Endothelial cell of umbilical vein (primary cell): ENCODE data around the gene DALRD3. TPM values are rescaled to one million over a fixed set of nuclear protein-coding genes. Genes with fewer than 3 reads are reported as not detected.
A peak's percentile ranks its signal among the peaks of the same experiment; 100 is the strongest.

Experiments
- BruUV-seq: library from RNA; stranded (reverse); fragments of 400-500 nt; replicated peaks from 2 replicates; lab custom pipeline; 2021; lab: Mats Ljungman, UMichigan
- CTCF ChIA-PET: fragments of 300-600, 350-600 bp; sonication (Branson Sonifier 250); formaldehyde crosslinking; loops from one replicate; lab custom pipeline; 2021; ENCODE audit warnings: antibody characterized with exemption, inconsistent platforms; lab: Charles Lee
- POLR2A ChIA-PET: fragments of 300-600, 350-600 bp; sonication (Branson Sonifier 250); formaldehyde crosslinking; loops from one replicate; lab custom pipeline; 2021; ENCODE audit warnings: antibody characterized with exemption, inconsistent platforms; lab: Charles Lee
- DNase-seq: peaks from one replicate; pipeline ENCODE4 v3.0.0-alpha.2; 2011; ENCODE audit warnings: low read depth, low spot score
- FAIRE-seq: peaks from 2 replicates; lab custom pipeline; 2011; peaks lifted over from hg19 to GRCh38; lab: Jason Lieb, UNC
- H2AFZ ChIP-seq: 2 replicates; pipeline ENCODE4 v1.6.0; 2012; ENCODE audit warnings: low read depth, low read length, control low read depth, inconsistent platforms
- H3K27ac ChIP-seq: 2 replicates; pipeline ENCODE4 v1.5.1; 2011; ENCODE audit warnings: low read depth, mild to moderate bottlenecking, control low read depth, low read length, moderate library complexity; ENCODE audit not compliant: insufficient read depth
- H3K27me3 ChIP-seq, 2 experiments: 2 replicates each; pipeline versions ENCODE4 v1.6.0 to v1.6.1; 2011; ENCODE audit warnings: low read length in 2 of 2, mixed read lengths in 1 of 2; ENCODE audit not compliant: control insufficient read depth in 2 of 2, insufficient read depth in 2 of 2
- H3K36me3 ChIP-seq, 2 experiments: 2 replicates in 1 of 2; 3 replicates in 1 of 2; pipeline ENCODE4 v1.5.1; 2011; ENCODE audit warnings: low read length in 2 of 2, mild to moderate bottlenecking in 1 of 2, moderate library complexity in 1 of 2; ENCODE audit not compliant: control insufficient read depth in 2 of 2, insufficient read depth in 2 of 2; ENCODE audit errors: extremely low read depth in 1 of 2
- H3K4me1 ChIP-seq: 3 replicates; pipeline ENCODE4 v1.5.1; 2011; ENCODE audit warnings: mild to moderate bottlenecking, low read length; ENCODE audit not compliant: control insufficient read depth, insufficient read depth; ENCODE audit errors: extremely low read depth
- H3K4me2 ChIP-seq: 2 replicates; pipeline ENCODE4 v1.6.1; 2011; ENCODE audit warnings: low read length, control low read depth, mixed read lengths; ENCODE audit not compliant: insufficient read depth
- H3K4me3 ChIP-seq, 3 experiments: fragments of 200-600 bp in 1 of 3; sonication (generic), shearing (Covaris generic) in 1 of 3; replicated peaks in 1 of 3; 2 replicates each; pipeline ENCODE4 v1.5.1; 2011 to 2016; ENCODE audit warnings: control low read depth in 3 of 3, low read length in 3 of 3, mild to moderate bottlenecking in 2 of 3, inconsistent platforms in 1 of 3, low read depth in 1 of 3, moderate library complexity in 1 of 3; ENCODE audit not compliant: insufficient read depth in 1 of 3
- H3K79me2 ChIP-seq: 2 replicates; pipeline ENCODE4 v1.6.0; 2012; ENCODE audit warnings: low read length, inconsistent platforms; ENCODE audit not compliant: control insufficient read depth, insufficient read depth
- H3K9ac ChIP-seq: replicated peaks from 2 replicates; pipeline ENCODE3; 2011; ENCODE audit warnings: low read length, control low read depth; ENCODE audit not compliant: insufficient read depth; ENCODE audit errors: extremely low read depth
- H3K9me1 ChIP-seq: replicated peaks from 3 replicates; pipeline ENCODE4 v1.6.0; 2011; ENCODE audit warnings: mild to moderate bottlenecking, low read length; ENCODE audit not compliant: control insufficient read depth, insufficient read depth; ENCODE audit errors: extremely low read depth
- H3K9me3 ChIP-seq: replicated peaks from 2 replicates; pipeline ENCODE4 v1.5.1; 2012; ENCODE audit warnings: low read length, inconsistent platforms; ENCODE audit not compliant: control insufficient read depth, insufficient read depth
- H4K20me1 ChIP-seq: replicated peaks from 2 replicates; pipeline ENCODE3; 2011; ENCODE audit warnings: mild to moderate bottlenecking, low read length; ENCODE audit not compliant: control insufficient read depth, insufficient read depth; ENCODE audit errors: extremely low read depth
- EZH2 ChIP-seq: IDR thresholded peaks from 2 replicates; pipeline ENCODE4 v1.6.1; 2012; ENCODE audit warnings: borderline replicate concordance, low read depth, mild to moderate bottlenecking, moderate library complexity, low read length, inconsistent platforms; ENCODE audit not compliant: severe bottlenecking
- FOS ChIP-seq: IDR thresholded peaks from 2 replicates; pipeline ENCODE4 v1.6.1; 2011; ENCODE audit warnings: mild to moderate bottlenecking, low read length, moderate library complexity, borderline replicate concordance; ENCODE audit not compliant: insufficient read depth
- GATA2 ChIP-seq: IDR thresholded peaks from 2 replicates; pipeline ENCODE4 v1.7.0; 2011; ENCODE audit warnings: low read depth, mild to moderate bottlenecking, moderate library complexity, mixed read lengths, low read length; ENCODE audit not compliant: insufficient read length, insufficient read depth
- JUN ChIP-seq: IDR thresholded peaks from 2 replicates; pipeline ENCODE4 v1.6.1; 2011; ENCODE audit warnings: borderline replicate concordance, low read depth; ENCODE audit not compliant: insufficient read length, insufficient read depth
- MYC ChIP-seq: IDR thresholded peaks from one replicate; pipeline ENCODE4 v1.6.1; 2011; ENCODE audit warnings: mild to moderate bottlenecking, low read depth, low read length
- POLR2A ChIP-seq: IDR thresholded peaks from 2 replicates; pipeline ENCODE4 v1.6.1; 2012; ENCODE audit warnings: low read depth, mild to moderate bottlenecking, control low read depth, low read length
- POLR2AphosphoS5 ChIP-seq: IDR thresholded peaks from 2 replicates; pipeline ENCODE4 v1.6.1; 2012; ENCODE audit warnings: low read depth, mild to moderate bottlenecking, control low read depth, low read length, moderate library complexity; ENCODE audit not compliant: insufficient read depth
- dilution Hi-C: fragments of 300-500 bp; cut with MboI; formaldehyde crosslinking; loops from one replicate; pipeline ENCODE4 v1.15.0; 2019; ENCODE audit warnings: low sequenced_read_pairs; ENCODE audit not compliant: extremely low pct_ligation_motif_present
- intact Hi-C: fragments of 100-400 bp; cut with micrococcal nuclease; formaldehyde crosslinking; loops from one replicate; pipeline ENCODE4 v1.10.0; 2022
- polyA plus RNA-seq, 4 experiments: library from polyadenylated mRNA; depleted of rRNA in 3 of 4; stranded (reverse) in 3 of 4; unstranded in 1 of 4; fragments of >200 nt; gene quantifications; 2 replicates each; pipeline versions ENCODE4 v1.2.1 to v1.2.3, GENCODE V29; 2011 to 2012; ENCODE audit warnings: missing spikeins in 1 of 4
- total RNA-seq: library from RNA; stranded (reverse); gene quantifications from 2 replicates; pipeline ENCODE4 v1.2.3, GENCODE V29; 2021
- TF ChIP-seq, protein P1 (sequence below), 2 donors: IDR thresholded peaks; 1 replicate in 1 of 2; 2 replicates in 1 of 2; pipeline ENCODE4 v1.5.1; 2011; ENCODE audit warnings: low read length in 2 of 2, mild to moderate bottlenecking in 2 of 2, moderate library complexity in 2 of 2, control low read depth in 1 of 2, inconsistent platforms in 1 of 2, low read depth in 1 of 2; ENCODE audit not compliant: insufficient read depth in 1 of 2; ENCODE audit errors: extremely low read depth in 1 of 2
- TF ChIP-seq, protein P2 (sequence below): IDR thresholded peaks from 2 replicates; pipeline ENCODE4 v1.6.1; 2011; ENCODE audit not compliant: insufficient read depth, insufficient read length

The DALRD3 gene
- total and polyA plus RNA-seq, 2 donors (not counting 3 experiments of a cell fraction or from before 2014, with no cell fraction given): 22.7 to 60.8 TPM

GRCh38 chr3:49006408-49007067 is 11.8 kb downstream of the DALRD3 start:
- TSS peak; percentile 87 for BruUV-seq
- Histone ChIP-seq H3K27me3 (no peaks in the 10 kb centered on the region), H3K4me1 (peaks cover 15% of the 10 kb centered on the region), H3K27ac (peak overlapping the region; percentile 57), H3K9me1 (no peaks in the 10 kb centered on the region), H3K9ac (peak overlapping the region; percentile 96), H2AFZ (peak overlapping the region; percentile 72), H3K9me3 (no peaks in the 10 kb centered on the region), H3K36me3 (peaks cover 0 to 3% of the 10 kb centered on the region in 2 experiments), H4K20me1 (no peaks in the 10 kb centered on the region), H3K4me2 (peak overlapping the region; percentile 71), H3K4me3 (peak overlapping the region; percentile 33 to 93 (median 46)), H3K79me2 (peaks cover 21% of the 10 kb centered on the region)
- dilution Hi-C loops: no loop called here
- TF ChIP-seq GATA2 (no peak), POLR2A (peak; percentile 18)
- DNase-seq: peak; percentile 51
- CTCF ChIA-PET: interaction anchor here (0.9 to 12.8 kb wide), 10 partner anchors 10 to 443 kb away, joined by 3 to 254 read pairs (median 8); partner anchors contain the start of genes DALRD3, IMPDH2, NDUFAF3 and P4HTM
- intact Hi-C loops: loop anchor here (1.0 kb wide), 3 partner anchors 15 to 23 kb away; partner anchors contain the start of gene IMPDH2
- POLR2A ChIA-PET: interaction anchor here (0.6 to 3.7 kb wide), 9 partner anchors 10 to 127 kb away, joined by 4 to 40 read pairs (median 10); partner anchors contain the start of genes DALRD3, IMPDH2, NDUFAF3 and P4HTM
- peak; percentile 44 for FAIRE-seq

GRCh38 chr3:49005998-49006397 is 12.4 kb downstream of the DALRD3 start:
- peak overlapping the region; percentile 96 for H3K9ac ChIP-seq
- peaks cover 18% of the 10 kb centered on the region for H3K79me2 ChIP-seq
- H3K9me3 ChIP-seq: no peaks in the 10 kb centered on the region
- peaks cover 15% of the 10 kb centered on the region for H3K4me1 ChIP-seq
- no peaks in the 10 kb centered on the region for H4K20me1 ChIP-seq
- H2AFZ ChIP-seq: peak overlapping the region; percentile 72
- DNase-seq (no peak), FAIRE-seq (no peak)
- dilution Hi-C loops (no loop called here), intact Hi-C loops (no loop called here)
- H3K4me2 ChIP-seq: peak overlapping the region; percentile 71
- no peaks in the 10 kb centered on the region for H3K27me3 ChIP-seq
- BruUV-seq: no TSS peak
- H3K36me3 ChIP-seq: no peaks in the 10 kb centered on the region
- H3K9me1 ChIP-seq: no peaks in the 10 kb centered on the region
- TF ChIP-seq, protein P1, sequence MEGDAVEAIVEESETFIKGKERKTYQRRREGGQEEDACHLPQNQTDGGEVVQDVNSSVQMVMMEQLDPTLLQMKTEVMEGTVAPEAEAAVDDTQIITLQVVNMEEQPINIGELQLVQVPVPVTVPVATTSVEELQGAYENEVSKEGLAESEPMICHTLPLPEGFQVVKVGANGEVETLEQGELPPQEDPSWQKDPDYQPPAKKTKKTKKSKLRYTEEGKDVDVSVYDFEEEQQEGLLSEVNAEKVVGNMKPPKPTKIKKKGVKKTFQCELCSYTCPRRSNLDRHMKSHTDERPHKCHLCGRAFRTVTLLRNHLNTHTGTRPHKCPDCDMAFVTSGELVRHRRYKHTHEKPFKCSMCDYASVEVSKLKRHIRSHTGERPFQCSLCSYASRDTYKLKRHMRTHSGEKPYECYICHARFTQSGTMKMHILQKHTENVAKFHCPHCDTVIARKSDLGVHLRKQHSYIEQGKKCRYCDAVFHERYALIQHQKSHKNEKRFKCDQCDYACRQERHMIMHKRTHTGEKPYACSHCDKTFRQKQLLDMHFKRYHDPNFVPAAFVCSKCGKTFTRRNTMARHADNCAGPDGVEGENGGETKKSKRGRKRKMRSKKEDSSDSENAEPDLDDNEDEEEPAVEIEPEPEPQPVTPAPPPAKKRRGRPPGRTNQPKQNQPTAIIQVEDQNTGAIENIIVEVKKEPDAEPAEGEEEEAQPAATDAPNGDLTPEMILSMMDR (IDR thresholded peaks at IDR 0.05; ENCODE audit: extremely low read depth in 1 of 2, insufficient read depth in 1 of 2, low read depth in 1 of 2, low read length in 2 of 2): no peak
- TF ChIP-seq POLR2A (no peak), MYC (no peak), POLR2AphosphoS5 (no peak), GATA2 (no peak), JUN (no peak), EZH2 (no peak), FOS (no peak)
- TF ChIP-seq, protein P2, sequence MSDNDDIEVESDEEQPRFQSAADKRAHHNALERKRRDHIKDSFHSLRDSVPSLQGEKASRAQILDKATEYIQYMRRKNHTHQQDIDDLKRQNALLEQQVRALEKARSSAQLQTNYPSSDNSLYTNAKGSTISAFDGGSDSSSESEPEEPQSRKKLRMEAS: no peak
- POLR2A ChIA-PET: interaction anchor here (1.6 to 3.7 kb wide), 2 partner anchors 15 to 18 kb away, joined by 8 to 40 read pairs; partner anchors contain the start of gene P4HTM
- H3K27ac ChIP-seq: no peak overlapping the region
- CTCF ChIA-PET: interaction anchor here (1.3 to 12.8 kb wide), 4 partner anchors 16 to 88 kb away, joined by 3 to 254 read pairs (median 23); partner anchors contain the start of genes NDUFAF3, P4HTM and QRICH1
- H3K4me3 ChIP-seq: peak overlapping the region in 1 of 3 experiments; percentile 46
